Measurements from ENCODE around the gene PRKG1. TPM values are rescaled to one million over a fixed set of nuclear protein-coding genes. Genes with fewer than 3 reads are reported as not detected.
"Not testable (repeated sequence)": the region's sequence is repeated elsewhere in the genome, so short reads cannot be mapped to it uniquely, and the experiment has no call there.

PRKG1 gene
- total RNA-seq, 2 experiments from 2014 or later, result not detected

- H3K4me1 Mint-ChIP-seq (ENCODE audit: low read depth), result no peaks in the 10 kb centered on the region
Observed at GRCh38 chr10:52019077-52019555, 944.8 kb downstream of the PRKG1 start.

GRCh38 chr10:52019656-52020055 is 945.4 kb downstream of the PRKG1 start:
- Mint-ChIP-seq H3K4me3 (no peak overlapping the region), H3K27ac (no peak overlapping the region), H3K9me3 (peaks cover 6% of the 10 kb centered on the region), H3K27me3 (no peaks in the 10 kb centered on the region), H3K36me3 (no peaks in the 10 kb centered on the region), H3K4me1 (ENCODE audit: low read depth) (no peaks in the 10 kb centered on the region)
- no peak for DNase-seq
- ChIA-PET POLR2A (no interaction called here), CTCF (no interaction called here)
- intact Hi-C loops (cut with micrococcal nuclease), result no loop called here

More at GRCh38 chr10:52019077-52019555, 944.8 kb downstream of the PRKG1 start:
- POLR2A ChIA-PET, result no interaction called here
- Mint-ChIP-seq H3K36me3 (no peaks in the 10 kb centered on the region), H3K27ac (no peak overlapping the region), H3K9me3 (peaks cover 10% of the 10 kb centered on the region), H3K4me3 (no peak overlapping the region), H3K27me3 (no peaks in the 10 kb centered on the region)
- intact Hi-C loops (cut with micrococcal nuclease), result no loop called here
- DNase-seq, result no peak
- CTCF ChIA-PET, result no interaction called here

DNA sequence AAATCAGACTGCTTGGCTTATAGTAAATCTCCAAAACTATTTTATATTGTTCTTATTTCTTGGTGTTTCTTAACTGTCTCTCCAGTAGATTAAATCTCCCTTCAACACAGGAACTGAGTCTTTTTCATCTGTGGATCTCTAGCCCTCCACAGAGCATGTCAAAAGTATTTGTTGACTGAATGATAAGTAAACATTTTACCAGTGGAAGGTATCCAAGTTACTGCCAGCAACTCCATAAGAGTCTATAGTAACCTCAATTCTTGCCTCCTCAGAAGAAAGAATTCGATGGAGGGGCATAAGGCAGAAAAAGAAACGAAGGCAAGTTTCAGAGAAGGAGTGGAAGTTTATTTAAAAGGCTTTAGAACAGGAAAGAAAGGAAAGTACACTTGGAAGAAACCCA is 945.9 kb downstream of the PRKG1 start:
- H3K27ac Mint-ChIP-seq, result no peak overlapping the region
- POLR2A ChIA-PET, result no interaction called here
- no peaks in the 10 kb centered on the region for H3K4me1 Mint-ChIP-seq (ENCODE audit: low read depth)
- no peak overlapping the region for H3K4me3 Mint-ChIP-seq
- intact Hi-C loops (cut with micrococcal nuclease), result no loop called here
- CTCF ChIA-PET, result no interaction called here
- no peaks in the 10 kb centered on the region for H3K27me3 Mint-ChIP-seq
- no peaks in the 10 kb centered on the region for H3K36me3 Mint-ChIP-seq
- H3K9me3 Mint-ChIP-seq, result peaks cover 6% of the 10 kb centered on the region
- DNase-seq, result no peak

DNA sequence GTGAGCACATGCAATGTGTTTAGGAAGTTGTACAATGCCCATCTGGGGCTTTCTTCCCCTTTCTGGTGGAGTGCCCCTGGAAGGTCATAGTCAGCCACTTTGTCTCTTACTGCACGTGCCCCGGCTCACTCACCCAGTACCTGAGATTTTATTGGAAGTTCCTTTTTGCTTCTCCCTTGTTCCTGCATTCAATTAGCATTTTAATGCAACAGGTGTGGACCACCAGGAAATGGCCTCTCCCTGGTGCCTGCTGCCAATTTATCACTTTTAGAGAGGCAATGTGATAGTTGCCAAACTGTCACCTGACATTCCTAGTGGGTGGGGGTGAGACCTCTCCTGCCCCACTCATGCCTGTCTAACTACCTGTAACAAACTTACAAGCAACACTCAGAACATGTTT is 946.4 kb downstream of the PRKG1 start:
- Mint-ChIP-seq H3K27me3 (no peaks in the 10 kb centered on the region), H3K9me3 (peaks cover 6% of the 10 kb centered on the region), H3K36me3 (no peaks in the 10 kb centered on the region), H3K4me1 (ENCODE audit: low read depth) (no peaks in the 10 kb centered on the region), H3K27ac (no peak overlapping the region), H3K4me3 (no peak overlapping the region)
- intact Hi-C loops (cut with micrococcal nuclease), result no loop called here
- ChIA-PET POLR2A (no interaction called here), CTCF (no interaction called here)
- DNase-seq, result no peak

DNA sequence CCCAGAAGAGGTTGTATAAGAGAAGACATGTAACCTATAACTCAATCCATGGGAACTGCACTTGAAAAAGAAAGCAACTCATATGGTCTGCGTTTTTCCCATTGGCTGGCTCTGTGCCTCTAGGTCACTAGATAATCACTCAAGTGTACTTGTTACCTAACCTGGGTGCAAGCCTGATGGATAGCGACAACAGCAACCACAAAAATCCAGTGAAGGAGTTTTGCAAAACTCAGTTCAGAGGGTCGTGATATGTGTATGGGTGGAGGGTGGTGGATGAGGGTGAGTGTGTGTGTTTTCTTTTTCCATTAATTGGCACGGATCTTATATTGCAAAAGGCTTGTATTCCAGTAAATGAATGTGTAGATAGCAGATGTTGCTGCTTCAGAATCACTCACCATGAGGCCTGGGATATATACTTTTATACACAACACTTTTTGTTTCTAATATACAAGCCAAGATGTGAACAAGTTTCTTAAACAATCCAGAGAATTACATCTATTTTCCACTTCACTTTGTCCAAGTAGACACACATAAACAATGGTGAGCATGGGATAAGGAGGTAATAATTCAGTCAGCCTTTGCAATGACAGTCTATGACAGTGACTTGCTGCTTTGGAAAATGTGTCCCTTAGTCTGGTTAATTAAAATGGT is 952.9 kb downstream of the PRKG1 start:
- Mint-ChIP-seq H3K4me3 (no peak overlapping the region), H3K27ac (no peak overlapping the region), H3K27me3 (no peaks in the 10 kb centered on the region), H3K36me3 (no peaks in the 10 kb centered on the region), H3K9me3 (peaks cover 6% of the 10 kb centered on the region), H3K4me1 (ENCODE audit: low read depth) (no peaks in the 10 kb centered on the region)
- CTCF ChIA-PET, result no interaction called here
- DNase-seq, result no peak
- intact Hi-C loops (cut with micrococcal nuclease), result no loop called here
- POLR2A ChIA-PET, result no interaction called here

- no peaks in the 10 kb centered on the region for H3K27me3 Mint-ChIP-seq
- no peak for DNase-seq
- no peaks in the 10 kb centered on the region for H3K36me3 Mint-ChIP-seq
- H3K4me3 Mint-ChIP-seq, result no peak overlapping the region
- intact Hi-C loops (cut with micrococcal nuclease), result no loop called here
- ChIA-PET CTCF (no interaction called here), POLR2A (no interaction called here)
- no peaks in the 10 kb centered on the region for H3K4me1 Mint-ChIP-seq (ENCODE audit: low read depth)
- H3K9me3 Mint-ChIP-seq, result peaks cover 5% of the 10 kb centered on the region
- no peak overlapping the region for H3K27ac Mint-ChIP-seq
Observed at GRCh38 chr10:52028523-52028858, 954.2 kb downstream of the PRKG1 start.

DNA sequence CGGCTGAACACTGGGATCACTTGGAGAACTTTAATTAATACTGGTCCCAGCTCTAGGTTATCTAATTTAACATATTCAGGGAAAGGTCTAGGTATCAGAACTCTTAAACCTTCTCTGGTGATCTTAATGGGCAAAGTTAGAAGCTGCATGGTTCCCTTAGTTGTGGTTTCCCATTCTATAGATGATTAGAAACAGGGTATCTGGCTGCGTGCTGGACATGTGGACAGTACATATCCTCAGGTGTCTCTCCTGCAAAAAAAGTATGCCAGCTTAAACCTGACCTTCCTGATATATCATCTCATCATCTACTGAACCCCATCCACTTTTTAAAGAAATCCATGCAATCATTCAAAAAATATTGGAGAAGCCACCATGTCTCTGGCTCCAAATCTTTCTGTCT is 955.3 kb downstream of the PRKG1 start:
- ChIA-PET POLR2A (no interaction called here), CTCF (interaction anchor here (0.6 kb wide), 1 partner anchor 64 kb away, joined by 3 read pairs; no protein-coding TSS in a partner anchor)
- intact Hi-C loops (cut with micrococcal nuclease), result no loop called here
- Mint-ChIP-seq H3K4me3 (no peak overlapping the region), H3K27ac (no peak overlapping the region), H3K36me3 (no peaks in the 10 kb centered on the region), H3K27me3 (no peaks in the 10 kb centered on the region), H3K4me1 (ENCODE audit: low read depth) (no peaks in the 10 kb centered on the region), H3K9me3 (no peaks in the 10 kb centered on the region)
- no peak for DNase-seq

DNA sequence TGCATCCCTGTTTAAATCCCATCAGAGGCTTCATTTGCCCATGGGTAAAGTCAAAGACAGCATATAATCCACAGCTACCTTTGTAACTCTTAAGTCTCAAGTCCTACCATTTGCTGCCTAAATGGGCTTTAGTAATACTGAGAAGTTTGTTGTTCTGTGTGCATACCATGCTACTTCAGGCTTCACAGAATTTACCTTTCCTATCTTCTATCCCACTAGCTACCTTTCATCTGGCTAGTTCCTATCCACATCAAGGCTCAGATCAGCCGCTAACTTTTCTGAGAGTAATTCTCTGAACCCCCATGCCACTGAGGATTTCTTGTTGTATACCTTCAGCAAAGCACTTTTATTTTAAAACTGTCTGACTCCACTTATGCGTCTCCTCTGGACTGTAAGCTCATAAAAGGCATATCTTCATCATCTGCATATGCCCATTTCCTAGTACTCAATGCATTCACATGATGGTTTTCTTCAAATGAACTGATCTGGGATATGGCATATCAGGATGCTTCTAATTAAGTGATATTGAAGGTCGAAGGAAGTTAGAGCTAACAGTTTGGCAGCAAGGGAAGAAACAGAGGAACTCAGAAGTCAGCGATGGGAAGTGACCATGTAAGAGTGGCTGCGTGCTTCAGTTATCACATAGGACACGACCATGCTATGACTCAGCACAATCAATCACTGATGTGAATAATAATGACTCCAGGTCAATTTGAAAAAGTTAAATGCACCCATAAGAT is 955.9 kb downstream of the PRKG1 start:
- Mint-ChIP-seq H3K4me3 (no peak overlapping the region), H3K36me3 (no peaks in the 10 kb centered on the region), H3K4me1 (ENCODE audit: low read depth) (no peaks in the 10 kb centered on the region), H3K9me3 (no peaks in the 10 kb centered on the region), H3K27ac (no peak overlapping the region), H3K27me3 (no peaks in the 10 kb centered on the region)
- intact Hi-C loops (cut with micrococcal nuclease), result no loop called here
- CTCF ChIA-PET, result interaction anchor here (0.6 kb wide), 1 partner anchor 64 kb away, joined by 3 read pairs; no protein-coding TSS in a partner anchor
- DNase-seq, result no peak
- POLR2A ChIA-PET, result no interaction called here

GRCh38 chr10:52030975-52031374 is 956.7 kb downstream of the PRKG1 start:
- Mint-ChIP-seq H3K27me3 (no peaks in the 10 kb centered on the region), H3K9me3 (no peaks in the 10 kb centered on the region), H3K27ac (no peak overlapping the region), H3K36me3 (no peaks in the 10 kb centered on the region), H3K4me1 (ENCODE audit: low read depth) (no peaks in the 10 kb centered on the region), H3K4me3 (no peak overlapping the region)
- CTCF ChIA-PET, result no interaction called here
- no peak for DNase-seq
- POLR2A ChIA-PET, result no interaction called here
- intact Hi-C loops (cut with micrococcal nuclease), result no loop called here

DNA sequence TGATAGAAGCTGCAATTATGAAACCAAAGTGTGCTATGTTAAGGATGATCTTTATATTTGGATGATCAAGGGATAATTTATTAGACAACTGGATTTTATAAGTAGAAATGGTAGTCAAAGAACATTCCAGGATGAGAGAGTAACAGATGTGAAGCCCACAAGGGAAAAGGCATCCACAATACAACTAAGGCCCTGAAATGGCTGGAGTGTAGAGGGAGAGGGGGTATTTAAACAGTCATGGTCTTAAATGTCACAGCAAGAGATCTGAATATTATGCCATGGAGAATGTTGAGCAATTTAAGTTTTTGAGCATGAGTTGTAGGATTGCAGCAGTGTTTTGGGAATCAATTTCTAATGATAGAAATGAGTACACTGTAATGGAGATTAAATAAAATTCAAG is 957.5 kb downstream of the PRKG1 start:
- H3K9me3 Mint-ChIP-seq, result no peaks in the 10 kb centered on the region
- no peak overlapping the region for H3K4me3 Mint-ChIP-seq
- intact Hi-C loops (cut with micrococcal nuclease), result no loop called here
- CTCF ChIA-PET, result no interaction called here
- DNase-seq, result no peak
- no peaks in the 10 kb centered on the region for H3K36me3 Mint-ChIP-seq
- no peaks in the 10 kb centered on the region for H3K27me3 Mint-ChIP-seq
- H3K27ac Mint-ChIP-seq, result no peak overlapping the region
- POLR2A ChIA-PET, result no interaction called here
- H3K4me1 Mint-ChIP-seq (ENCODE audit: low read depth), result no peaks in the 10 kb centered on the region

GRCh38 chr10:52032681-52033629 is 958.7 kb downstream of the PRKG1 start:
- Mint-ChIP-seq H3K4me3 (no peak overlapping the region), H3K4me1 (ENCODE audit: low read depth) (no peaks in the 10 kb centered on the region), H3K27me3 (no peaks in the 10 kb centered on the region), H3K9me3 (no peaks in the 10 kb centered on the region), H3K36me3 (no peaks in the 10 kb centered on the region), H3K27ac (no peak overlapping the region)
- ChIA-PET POLR2A (no interaction called here), CTCF (no interaction called here)
- intact Hi-C loops (cut with micrococcal nuclease), result no loop called here
- DNase-seq, result no peak

- H3K27ac Mint-ChIP-seq; H3K4me1 Mint-ChIP-seq (ENCODE audit: low read depth); H3K9me3 Mint-ChIP-seq; CTCF ChIA-PET; H3K27me3 Mint-ChIP-seq; intact Hi-C loops (cut with micrococcal nuclease); H3K4me3 Mint-ChIP-seq; H3K36me3 Mint-ChIP-seq; POLR2A ChIA-PET; DNase-seq: not testable (repeated sequence)
Observed at GRCh38 chr10:52039002-52039793, 964.9 kb downstream of the PRKG1 start.
